Fibroblast of the conjunctiva (primary cell): Measurements from ENCODE around the gene MYL5.
"Not testable (repeated sequence)": the region's sequence is repeated elsewhere in the genome, so short reads cannot be mapped to it uniquely, and the experiment has no call there.

Source experiments
- DNase-seq: peaks from one replicate; pipeline ENCODE4 v3.0.0-alpha.2; 2010; ENCODE audit warnings: low read depth

The MYL5 gene

DNA sequence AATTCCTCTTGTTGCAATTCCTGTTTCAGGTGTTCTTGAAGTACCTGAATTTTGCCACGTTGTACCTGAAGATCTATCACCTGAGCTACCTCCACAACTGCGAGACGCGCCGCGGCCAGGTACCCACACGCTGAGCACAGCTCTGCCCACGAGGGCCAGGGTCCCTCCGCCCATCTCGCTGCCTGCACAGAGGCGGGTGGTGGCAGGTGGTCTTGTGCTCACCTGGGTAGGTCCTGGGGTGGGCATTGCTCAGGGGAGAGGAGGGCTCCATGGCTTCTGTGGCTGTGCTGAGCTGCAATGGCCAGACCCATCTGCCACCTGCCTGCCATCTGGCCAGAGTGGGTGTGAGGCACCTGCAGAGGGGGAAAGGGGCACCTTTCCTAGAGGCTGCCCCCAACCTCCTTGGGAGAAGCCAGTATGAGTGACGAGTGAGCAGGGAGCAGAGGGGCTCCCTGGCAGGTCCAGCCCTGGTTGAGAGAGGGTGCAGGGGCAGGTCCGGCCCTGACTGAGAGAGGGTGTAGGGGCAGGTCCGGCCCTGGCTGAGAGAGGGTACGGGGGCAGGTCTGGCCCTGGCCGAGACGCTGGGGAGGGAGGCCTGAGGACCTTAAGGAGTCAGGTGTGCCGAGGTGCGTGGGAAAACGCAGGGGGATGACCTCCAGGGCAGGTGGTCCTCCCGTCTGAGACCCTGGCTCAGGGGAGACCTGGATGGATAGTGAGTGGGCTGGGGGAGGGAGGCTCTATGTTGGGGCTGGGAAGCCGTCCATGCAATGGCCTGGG, 38.3 kb upstream of the MYL5 start:
- no peak for DNase-seq

GRCh38 chr4:636628-637159, 37.6 kb upstream of the MYL5 start:
- no peak for DNase-seq

DNA sequence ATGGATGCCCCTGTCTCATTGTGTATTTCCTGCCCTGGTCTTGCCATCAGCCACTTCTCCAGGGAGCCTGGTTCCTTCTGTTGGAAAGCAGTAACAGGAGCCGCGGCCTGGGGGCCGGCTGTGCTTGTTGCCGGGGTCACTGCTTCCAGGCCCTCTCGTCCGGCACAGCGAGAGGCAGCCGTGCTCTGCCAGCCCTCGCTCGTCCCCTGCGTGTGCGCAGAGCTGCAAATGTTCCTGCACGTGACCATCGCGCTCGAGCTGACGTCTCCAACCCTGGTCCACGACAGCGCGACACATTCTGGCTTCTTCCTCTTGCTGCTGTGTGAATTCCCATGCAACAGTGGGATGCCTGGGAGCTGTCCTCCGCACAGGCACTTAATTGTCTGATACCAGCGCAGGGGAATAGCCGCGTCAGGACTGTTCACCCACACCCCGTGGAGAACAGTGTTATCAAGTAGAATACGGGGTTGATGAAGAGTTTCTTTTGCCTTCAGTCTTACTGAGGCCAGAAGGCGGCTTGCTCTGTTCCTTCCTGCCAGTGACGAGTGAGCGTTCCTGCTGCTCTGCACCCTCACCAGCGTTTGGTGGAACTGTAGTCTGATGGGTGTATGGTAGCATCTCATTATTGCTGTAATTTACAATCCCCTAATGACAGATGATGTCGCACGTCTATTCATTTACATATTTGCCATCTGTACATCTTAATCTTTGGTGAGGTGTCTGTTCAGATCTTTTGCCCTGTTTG, 36.6 kb upstream of the MYL5 start:
- DNase-seq = no peak

- not testable (repeated sequence) for DNase-seq
Measured at GRCh38 chr4:642366-642765, 32.0 kb upstream of the MYL5 start.

GRCh38 chr4:646460-646859, 27.9 kb upstream of the MYL5 start:
- DNase-seq = no peak

GRCh38 chr4:647481-647880, 26.9 kb upstream of the MYL5 start:
- DNase-seq = no peak

DNA sequence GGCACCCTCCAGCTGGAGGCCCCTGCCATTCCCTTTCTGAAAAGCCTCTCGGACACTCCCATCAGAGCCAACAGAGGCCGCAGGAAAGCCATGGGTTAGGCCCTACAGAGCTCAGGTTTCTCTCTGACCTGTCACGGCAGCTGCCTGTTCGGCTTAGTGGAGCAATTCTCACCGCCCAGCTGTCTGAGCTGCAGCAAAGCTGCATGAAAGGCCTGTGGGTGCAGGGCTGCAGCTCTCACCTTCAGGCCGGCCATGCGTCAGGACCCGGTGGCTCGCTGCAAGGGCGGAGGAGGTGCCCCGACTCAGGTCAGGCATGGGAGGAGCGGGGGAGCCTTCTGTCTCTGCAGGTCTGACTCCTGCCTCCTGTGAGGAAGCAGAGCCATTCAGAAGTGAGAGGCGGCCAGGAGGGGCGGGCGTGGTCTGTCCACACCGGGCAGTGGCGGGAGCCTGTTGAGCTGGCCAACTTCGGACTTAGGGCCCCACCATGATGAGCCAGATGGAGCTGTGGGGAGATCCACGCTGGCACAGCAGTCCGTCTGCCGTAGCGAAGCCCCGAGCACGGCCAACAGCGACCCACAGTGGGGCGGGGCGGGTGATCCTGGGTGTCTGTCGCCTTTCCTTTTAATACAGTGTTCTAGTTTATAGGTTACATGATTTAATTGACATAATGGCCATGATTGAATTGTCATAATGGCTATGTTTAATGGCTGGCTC, 25.6 kb upstream of the MYL5 start:
- no peak for DNase-seq

DNA sequence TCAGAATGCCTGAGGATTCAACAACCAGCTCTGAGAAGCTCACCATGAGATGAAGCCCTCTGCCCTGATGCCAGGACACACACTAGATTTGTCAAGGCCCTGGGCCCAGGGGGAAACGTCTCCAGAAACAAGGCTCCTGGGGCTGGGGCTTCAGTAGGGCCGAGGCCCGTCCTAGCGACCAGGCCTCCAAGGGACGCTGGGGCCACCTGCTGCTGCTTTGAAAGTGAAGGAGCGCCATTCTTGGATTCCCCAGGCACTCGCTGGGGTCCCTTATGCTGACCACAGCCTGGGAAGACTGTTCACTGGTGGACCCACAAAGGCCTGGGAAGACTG, 25.1 kb upstream of the MYL5 start:
- DNase-seq = no peak

GRCh38 chr4:649751-650310, 24.5 kb upstream of the MYL5 start:
- no peak for DNase-seq

DNA sequence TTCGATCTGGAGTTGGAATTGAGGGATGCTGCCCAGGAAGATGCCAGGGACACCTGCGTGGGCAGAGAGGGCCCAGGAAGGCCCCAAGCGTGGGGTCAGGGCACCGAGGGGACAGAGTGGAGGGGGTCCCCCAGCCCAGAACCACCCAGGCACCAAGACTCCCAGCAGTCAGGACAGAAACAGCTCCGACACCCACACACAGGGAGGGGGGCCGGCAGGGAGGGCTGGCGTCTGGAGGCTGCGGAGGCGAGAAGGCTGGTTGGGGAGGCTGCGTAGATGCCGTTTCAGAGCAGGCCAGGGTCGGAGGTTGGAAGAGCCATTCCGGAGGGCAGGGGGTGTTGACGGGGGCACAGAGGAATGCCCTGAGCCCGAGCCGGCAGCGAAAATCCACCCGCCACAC, 23.9 kb upstream of the MYL5 start:
- DNase-seq = no peak

DNA sequence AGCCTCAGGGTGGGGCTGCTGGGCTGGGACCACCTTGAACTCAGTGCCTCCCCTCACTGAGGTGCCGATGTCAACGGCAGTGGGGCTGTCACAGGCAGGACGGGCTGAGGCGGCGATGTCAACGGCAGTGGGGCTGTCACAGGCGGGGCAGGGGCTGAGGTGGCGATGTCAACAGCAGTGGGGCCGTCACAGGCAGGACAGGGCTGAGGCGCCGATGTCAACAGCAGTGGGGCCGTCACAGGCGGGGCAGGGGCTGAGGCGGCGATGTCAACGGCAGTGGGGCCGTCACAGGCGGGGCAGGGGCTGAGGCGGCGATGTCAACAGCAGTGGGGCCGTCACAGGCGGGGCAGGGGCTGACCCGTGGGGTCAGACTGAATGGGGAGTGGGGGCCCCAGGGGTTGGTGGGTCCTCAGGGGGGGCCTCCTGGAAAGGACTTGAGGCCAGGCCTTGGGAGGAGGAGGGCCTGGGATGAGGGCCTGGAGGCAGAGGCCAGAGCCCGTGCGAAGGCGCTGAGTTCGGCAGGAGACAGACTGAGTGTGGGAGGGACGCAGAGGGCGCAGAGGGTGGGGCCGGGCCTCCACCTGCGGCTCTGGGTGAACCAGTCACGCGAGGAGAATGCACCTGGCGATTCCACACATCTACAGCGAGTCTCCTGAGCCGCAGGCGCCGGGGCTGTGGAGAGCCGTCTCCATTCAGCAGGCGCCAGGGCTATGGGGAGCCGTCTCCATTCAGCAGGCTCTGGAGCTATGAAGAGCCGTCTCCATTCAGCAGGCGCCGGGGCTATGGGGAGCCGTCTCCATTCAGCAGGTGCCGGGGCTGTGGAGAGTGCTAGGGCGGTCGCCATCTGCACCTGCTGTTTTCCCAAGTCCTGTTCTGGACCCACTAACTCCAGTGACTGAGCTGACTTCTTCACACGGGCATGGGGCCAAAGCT, 23.1 kb upstream of the MYL5 start:
- DNase-seq = no peak

DNA sequence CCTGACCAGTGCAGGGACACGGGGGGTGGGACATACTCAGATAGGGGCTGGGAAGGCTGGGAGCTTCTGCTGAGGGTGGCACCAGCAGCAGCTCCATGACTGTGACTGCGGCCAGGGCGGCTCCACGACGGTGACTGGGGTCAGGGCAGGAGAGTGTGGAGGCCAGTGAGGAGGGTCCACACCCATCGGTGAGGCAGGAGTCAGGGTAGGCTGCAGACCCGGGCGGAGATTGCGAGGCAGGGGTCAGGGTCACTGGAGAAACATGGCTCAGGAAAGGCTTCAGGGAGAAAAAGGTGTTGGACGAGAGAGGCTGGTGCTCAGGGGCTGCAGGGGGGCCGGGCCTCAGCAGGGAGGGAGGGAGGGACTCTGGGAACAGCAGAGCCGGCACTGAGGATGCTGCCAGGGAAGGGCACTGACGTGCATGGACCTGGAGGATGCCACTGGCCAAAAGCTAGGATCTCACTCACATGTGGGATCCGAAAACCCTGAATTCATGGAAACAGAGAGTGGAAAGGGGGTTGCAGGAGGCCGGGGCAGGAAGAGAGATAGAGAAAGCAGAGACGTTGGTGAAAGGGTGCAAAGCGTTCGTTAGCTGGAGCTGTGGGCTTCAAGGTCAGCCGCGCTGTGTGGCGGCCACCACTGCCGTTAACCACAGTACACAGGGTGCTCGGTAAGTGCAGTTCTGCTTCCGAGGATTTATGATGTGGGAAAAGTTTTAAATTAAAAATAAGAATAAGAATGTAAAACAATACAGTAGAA, 22.3 kb upstream of the MYL5 start:
- no peak for DNase-seq

- no peak for DNase-seq
Measured at GRCh38 chr4:653080-653821, 21.1 kb upstream of the MYL5 start.

- DNase-seq = no peak
Measured at GRCh38 chr4:653831-654502, 20.4 kb upstream of the MYL5 start.

- no peak for DNase-seq
Measured at GRCh38 chr4:654503-654845, 19.9 kb upstream of the MYL5 start.

DNA sequence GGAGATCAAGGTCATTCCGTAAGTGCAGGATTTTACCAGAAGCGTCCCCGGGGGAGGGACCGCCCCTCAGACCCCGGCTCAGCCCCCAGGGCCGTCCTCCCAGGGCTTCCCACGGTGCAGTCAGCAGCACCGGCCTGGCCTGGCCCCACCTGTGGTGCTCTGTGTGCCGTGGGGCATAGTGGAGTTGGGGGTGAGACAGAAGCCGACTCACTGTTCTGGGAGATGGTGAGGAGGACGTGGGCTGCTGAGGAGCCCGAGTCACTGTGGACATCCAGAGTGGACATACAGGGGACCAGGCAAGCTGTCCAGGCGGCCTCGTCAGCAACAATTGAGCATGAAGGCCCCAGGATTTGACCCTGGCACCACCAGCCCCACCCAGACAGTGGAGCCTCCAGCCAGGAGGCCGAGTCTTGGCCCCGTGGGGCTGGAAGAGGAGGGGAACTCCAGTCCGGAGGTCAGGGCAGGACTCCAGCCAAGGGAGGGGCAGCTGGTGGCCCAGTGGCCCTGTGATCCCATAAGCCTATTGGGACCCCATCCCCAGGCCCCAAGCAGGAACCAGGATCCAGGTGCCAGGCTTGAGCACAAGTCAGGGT, 19.4 kb upstream of the MYL5 start:
- DNase-seq = no peak

DNA sequence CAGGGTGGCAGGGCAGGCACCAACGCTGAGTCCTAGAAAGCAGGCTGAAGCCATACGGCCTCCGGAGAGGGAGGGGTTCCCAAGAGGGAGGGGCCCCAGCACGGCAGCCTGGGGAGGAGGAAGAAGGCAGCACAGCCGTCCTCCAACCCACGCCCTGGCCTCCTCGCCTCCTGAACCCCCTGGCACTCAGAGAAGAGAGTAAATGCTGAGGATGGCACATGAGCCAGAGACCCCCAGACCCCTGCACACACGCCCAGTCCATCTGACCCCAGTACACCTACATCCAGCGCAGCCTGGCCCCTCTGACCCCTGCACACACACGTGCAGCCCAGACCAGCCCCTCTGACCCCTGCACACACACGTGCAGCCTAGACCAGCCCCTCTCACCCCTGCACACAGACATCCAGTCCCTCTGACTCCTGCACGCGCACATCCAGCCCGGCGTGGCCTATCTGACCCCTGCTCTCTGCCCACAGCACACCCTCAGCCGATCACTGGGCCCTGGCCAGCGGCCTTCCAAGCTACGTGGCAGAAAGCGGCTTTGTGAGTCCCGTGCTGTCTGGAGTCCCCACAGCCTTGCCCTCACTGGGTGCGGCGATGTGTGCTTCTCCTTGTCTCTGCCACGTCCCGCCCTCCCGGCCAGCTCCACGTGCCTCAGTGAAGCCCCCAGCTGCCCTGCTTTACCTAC, 18.7 kb upstream of the MYL5 start:
- no peak for DNase-seq
